HG03103 (cell line): ENCODE measurements around the gene CTIF.

ENCODE experiments used
- ATAC-seq: cut with Tn5 transposase; IDR thresholded peaks from one replicate; pipeline ENCODE4 v1.9.1; 2021; ENCODE audit warnings: low read depth; ENCODE audit not compliant: unreplicated experiment

Gene CTIF

GRCh38 chr18:48721312-48721711, 182.5 kb downstream of the CTIF start:
- no peak for ATAC-seq

- no peak for ATAC-seq
Observed at GRCh38 chr18:48723016-48723415, 184.2 kb downstream of the CTIF start.

GRCh38 chr18:48723837-48724236, 185.0 kb downstream of the CTIF start:
- no peak for ATAC-seq

- ATAC-seq: no peak
Observed at GRCh38 chr18:48724442-48724841, 185.6 kb downstream of the CTIF start.

- ATAC-seq: no peak
Observed at GRCh38 chr18:48724939-48725338, 186.1 kb downstream of the CTIF start.

- no peak for ATAC-seq
Observed at GRCh38 chr18:48725562-48725961, 186.7 kb downstream of the CTIF start.

GRCh38 chr18:48727681-48728080, 188.8 kb downstream of the CTIF start:
- no peak for ATAC-seq

- ATAC-seq: no peak
Observed at GRCh38 chr18:48728204-48728833, 189.5 kb downstream of the CTIF start.

- ATAC-seq: no peak
Observed at GRCh38 chr18:48729404-48729803, 190.6 kb downstream of the CTIF start.

GRCh38 chr18:48730010-48730409, 191.2 kb downstream of the CTIF start:
- ATAC-seq: no peak

GRCh38 chr18:48732767-48733424, 194.1 kb downstream of the CTIF start:
- ATAC-seq: no peak

- ATAC-seq: no peak
Observed at GRCh38 chr18:48733643-48734253, 194.9 kb downstream of the CTIF start.

GRCh38 chr18:48734460-48734859, 195.6 kb downstream of the CTIF start:
- no peak for ATAC-seq

- ATAC-seq: no peak
Observed at GRCh38 chr18:48735080-48735676, 196.3 kb downstream of the CTIF start.

- ATAC-seq: no peak
Observed at GRCh38 chr18:48735681-48736255, 196.9 kb downstream of the CTIF start.

GRCh38 chr18:48736321-48737260, 197.8 kb downstream of the CTIF start:
- ATAC-seq: no peak

- no peak for ATAC-seq
Observed at GRCh38 chr18:48739266-48740067, 200.6 kb downstream of the CTIF start.

- ATAC-seq: no peak
Observed at GRCh38 chr18:48740068-48740440, 201.2 kb downstream of the CTIF start.

- ATAC-seq: no peak
Observed at GRCh38 chr18:48740851-48741485, 202.1 kb downstream of the CTIF start.
